ENCODE results near the gene MYL6.

Gene MYL6

GRCh38 chr12:56206452-56207166 lies 48.5 kb downstream of the MYL6 start:
- DNase-seq (ENCODE audit: low read depth, low spot score), result no peak
- peak; percentile 71 for TF ChIP-seq CTCF (IDR thresholded peaks at IDR 0.05; ENCODE audit: insufficient read depth, low read length, missing control alignments)
- no peak overlapping the region for H3K4me3 ChIP-seq (ENCODE audit: low read depth, low read length)
- ChIA-PET CTCF (interaction anchor here (0.6 to 6.6 kb wide), 13 partner anchors 8 to 258 kb away, joined by 3 to 74 read pairs (median 8); partner anchors contain the start of genes ANKRD52, RNF41 and SMARCC2), POLR2A (interaction anchor here (0.7 to 1.7 kb wide), 5 partner anchors 10 to 50 kb away, joined by 3 to 9 read pairs (median 4); partner anchors contain the start of gene RNF41)

- ChIA-PET POLR2A (interaction anchor here (1.7 to 2.6 kb wide), 2 partner anchors 11 to 13 kb away, joined by 4 to 16 read pairs; partner anchors contain the start of gene RNF41), CTCF (interaction anchor here (1.0 to 6.6 kb wide), 9 partner anchors 8 to 256 kb away, joined by 3 to 74 read pairs (median 16); partner anchors contain the start of genes ANKRD52, RNF41 and SMARCC2)
- H3K4me3 ChIP-seq (ENCODE audit: low read depth, low read length), result no peak overlapping the region
- no peak for TF ChIP-seq CTCF (IDR thresholded peaks at IDR 0.05; ENCODE audit: insufficient read depth, low read length, missing control alignments)
- no peak for DNase-seq (ENCODE audit: low read depth, low spot score)
Measured at GRCh38 chr12:56208006-56208405, 49.8 kb downstream of the MYL6 start.

All from AG04449 (cell line).